PFSK-1 (cell line): ENCODE data around the gene ADAM11.

Source experiments
- FOXP2 ChIP-seq: optimal IDR thresholded peaks from 2 replicates; pipeline ENCODE3; 2011; ENCODE audit warnings: borderline replicate concordance, control low read depth, inconsistent platforms; ENCODE audit not compliant: insufficient read depth; ENCODE audit errors: extremely low read length, extremely low read depth
- POLR2AphosphoS5 ChIP-seq: IDR thresholded peaks from 2 replicates; pipeline ENCODE4 v1.6.1; 2012; ENCODE audit warnings: low read depth, mild to moderate bottlenecking, control low read depth, low read length, moderate library complexity
- REST ChIP-seq, 2 experiments: IDR thresholded peaks; 2 replicates each; pipeline versions ENCODE4 v1.6.1 to v1.8.0; 2011 to 2012; ENCODE audit warnings: low read depth in 2 of 2, low read length in 2 of 2, control low read depth in 1 of 2, inconsistent platforms in 1 of 2, mild to moderate bottlenecking in 1 of 2, moderate library complexity in 1 of 2; ENCODE audit not compliant: insufficient read depth in 1 of 2
- TAF1 ChIP-seq: IDR thresholded peaks from 2 replicates; pipeline ENCODE4 v1.6.1; 2012; ENCODE audit warnings: low read length, control low read depth, borderline replicate concordance; ENCODE audit not compliant: insufficient read depth

- no peak for TF ChIP-seq POLR2AphosphoS5
- no peak for TF ChIP-seq REST (IDR thresholded peaks at IDR 0.05; ENCODE audit: insufficient read depth in 1 of 2, low read depth in 2 of 2, low read length in 2 of 2)
- no peak for TF ChIP-seq TAF1
- TF ChIP-seq FOXP2, result no peak
These were observed 36.6 kb downstream of the ADAM11 start for GRCh38 chr17:44795421-44795820.
